ENCODE data around the gene ZNF738.

ZNF738 gene

DNA sequence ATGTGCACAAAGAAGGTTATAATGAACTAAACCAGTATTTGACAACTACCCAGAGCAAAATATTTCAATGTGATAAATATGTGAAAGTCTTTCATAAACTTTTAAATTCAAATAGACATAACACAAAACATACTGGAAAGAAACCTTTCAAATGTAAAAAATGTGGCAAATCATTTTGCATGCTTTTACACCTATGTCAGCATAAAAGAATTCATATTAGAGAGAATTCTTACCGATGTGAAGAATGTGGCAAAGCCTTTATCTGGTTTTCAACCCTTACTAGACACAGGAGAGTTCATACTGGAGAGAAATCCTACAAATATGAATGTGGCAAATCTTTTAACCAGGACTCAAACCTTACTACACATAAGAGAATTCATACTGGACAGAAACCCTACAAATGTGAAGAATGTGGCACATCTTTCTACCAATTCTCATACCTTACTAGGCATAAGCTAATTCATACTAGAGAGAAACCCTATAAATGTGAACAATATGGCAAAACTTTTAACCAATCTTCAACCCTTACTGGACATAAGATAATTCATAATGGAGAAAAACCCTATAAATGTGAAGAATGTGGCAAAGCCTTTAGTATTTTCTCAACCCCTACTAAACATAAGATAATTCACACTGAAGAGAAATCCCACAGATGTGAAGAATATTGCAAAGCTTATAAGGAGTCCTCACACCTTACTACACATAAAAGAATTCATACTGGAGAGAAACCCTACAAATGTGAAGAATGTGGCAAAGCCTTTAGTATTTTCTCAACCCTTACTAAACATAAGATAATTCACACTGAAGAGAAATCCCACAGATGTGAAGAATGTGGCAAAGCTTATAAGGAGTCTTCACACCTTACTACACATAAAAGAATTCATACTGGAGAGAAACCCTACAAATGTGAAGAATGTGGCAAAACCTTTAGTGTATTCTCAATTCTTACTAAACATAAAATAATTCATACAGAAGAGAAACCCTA lies 64.5 kb downstream of the ZNF738 start:
- no peak for DNase-seq

Measured in HCEC 1CT (cell line).